GM12878 (cell line): ENCODE measurements around the gene HPSE2. TPM values are rescaled to one million over a fixed set of nuclear protein-coding genes. Genes with fewer than 3 reads are reported as not detected.

Experiments used
- ATAC-seq: fragments of 200-7000 bp; cut with Tn5 transposase; 3 replicates; pipeline ENCODE4 v1.9.1; 2020; ENCODE audit warnings: mild to moderate bottlenecking, moderate library complexity
- BruUV-seq: library from RNA; stranded (reverse); fragments of 400-500 nt; replicated peaks from 2 replicates; lab custom pipeline; 2021; lab: Mats Ljungman, UMichigan
- CTCF ChIA-PET: fragments of 300-600 bp; sonication (Branson Sonifier 250); formaldehyde crosslinking; extraction: SDS; loops from one replicate; lab custom pipeline; 2021; ENCODE audit warnings: inconsistent platforms; lab: Yijun Ruan, JAX
- POLR2A ChIA-PET: fragments of 350-600 bp; formaldehyde crosslinking; extraction: SDS; loops from one replicate; lab custom pipeline; 2021; ENCODE audit warnings: inconsistent platforms; lab: Charles Lee
- RAD21 ChIA-PET: fragments of 300-600 bp; sonication (Branson Sonifier 250); formaldehyde crosslinking; loops from one replicate; lab custom pipeline; 2023; ENCODE audit warnings: antibody characterized with exemption; ENCODE audit not compliant: unreplicated experiment; lab: Charles Lee
- SMC1A ChIA-PET: fragments of 300-600 bp; sonication (Branson Sonifier 250); formaldehyde crosslinking; loops from one replicate; lab custom pipeline; 2023; ENCODE audit not compliant: unreplicated experiment, uncharacterized antibody; lab: Charles Lee
- DNase-seq: peaks from one replicate; pipeline ENCODE4 v3.0.0-alpha.2; 2011; ENCODE audit warnings: low read depth, low spot score
- FAIRE-seq: peaks from 3 replicates; lab custom pipeline; 2011; peaks lifted over from hg19 to GRCh38; lab: Jason Lieb, UNC
- H2AFZ ChIP-seq: 2 replicates; pipeline ENCODE4 v1.6.0; 2011; ENCODE audit warnings: low read depth, low read length, control low read depth; ENCODE audit not compliant: control insufficient read depth
- H3K27ac ChIP-seq: 2 replicates; pipeline ENCODE4 v1.5.1; 2011; ENCODE audit warnings: control low read depth; ENCODE audit not compliant: control insufficient read depth, insufficient read depth
- H3K27me3 ChIP-seq, 2 experiments: replicated peaks in 1 of 2; 2 replicates each; pipeline versions ENCODE4 v1.6.0 to v1.6.1; 2011; ENCODE audit warnings: low read length in 1 of 2; ENCODE audit not compliant: control insufficient read depth in 2 of 2, insufficient read depth in 2 of 2
- H3K36me3 ChIP-seq, 2 experiments: 2 replicates each; pipeline ENCODE4 v1.5.1; 2011; ENCODE audit warnings: low read length in 1 of 2; ENCODE audit not compliant: control insufficient read depth in 2 of 2, insufficient read depth in 2 of 2
- H3K4me1 ChIP-seq: 2 replicates; pipeline ENCODE4 v1.6.1; 2011; ENCODE audit warnings: mild to moderate bottlenecking, low read length, moderate library complexity, mixed read lengths; ENCODE audit not compliant: control insufficient read depth, insufficient read depth
- H3K4me2 ChIP-seq: 2 replicates; pipeline ENCODE4 v1.6.0; 2011; ENCODE audit warnings: control low read depth; ENCODE audit not compliant: control insufficient read depth, insufficient read depth
- H3K4me3 ChIP-seq: fragments of 200-600 bp; sonication (generic); 2 replicates; pipeline ENCODE4 v1.5.1; 2016
- H3K79me2 ChIP-seq: 2 replicates; pipeline ENCODE4 v1.6.0; 2011; ENCODE audit warnings: low read length; ENCODE audit not compliant: control insufficient read depth, insufficient read depth
- H3K9ac ChIP-seq: 2 replicates; pipeline ENCODE4 v1.8.0; 2011; ENCODE audit warnings: low read length, control low read depth, mixed read lengths; ENCODE audit not compliant: control insufficient read depth, insufficient read depth
- H3K9me3 ChIP-seq: replicated peaks from 3 replicates; pipeline ENCODE4 v1.5.1; 2011; ENCODE audit warnings: mild to moderate bottlenecking, low read length; ENCODE audit not compliant: control insufficient read depth, insufficient read depth
- H4K20me1 ChIP-seq: 2 replicates; pipeline ENCODE4 v1.6.0; 2011; ENCODE audit not compliant: control insufficient read depth, insufficient read depth
- CBX3 ChIP-seq: fragments of 200-600 bp; sonication (generic); IDR thresholded peaks from 2 replicates; pipeline ENCODE4 v1.6.1; 2016; ENCODE audit warnings: low read depth, borderline replicate concordance
- WGBS: methylation state at CpG from one replicate; pipeline ENCODE4 v1.1.6; 2016; ENCODE audit warnings: low lambda C conversion rate; ENCODE audit not compliant: insufficient replicate concordance, insufficient coverage; ENCODE audit errors: missing lambda C conversion rate; 5-methylcytosine and 5-hydroxymethylcytosine counted together
- in situ Hi-C: fragments of 300-500 bp; cut with MboI; formaldehyde crosslinking; loops from 9 replicates; pipeline ENCODE4 v1.14.3; 2018; ENCODE audit warnings: mixed read lengths
- intact Hi-C: fragments of 100-400 bp; cut with micrococcal nuclease; formaldehyde crosslinking; loops from one replicate; pipeline ENCODE4 v1.14.2; 2022; ENCODE audit not compliant: unreplicated experiment
- polyA plus RNA-seq, 11 experiments: library from polyadenylated mRNA; depleted of rRNA in 4 of 11; unstranded in 6 of 11; stranded (reverse) in 5 of 11; fragments of >200 nt; fragmentation: Nextera tagmentation in 4 of 11; fragmentation: Illumina TruSeq in 1 of 11; extraction: Ambion mirVana in 4 of 11; extraction: Trizol in 1 of 11; gene quantifications; 1 replicate in 1 of 11; 2 replicates in 10 of 11; pipeline versions ENCODE4 v1.2.1 to v1.2.3, GENCODE V29; 2011 to 2016; ENCODE audit warnings: inconsistent platforms in 2 of 11, missing spikeins in 2 of 11, low read depth in 1 of 11
- total RNA-seq, 4 experiments: library from RNA; depleted of rRNA in 3 of 4; stranded (reverse); fragments of >200 nt in 3 of 4; fragmentation: Illumina TruSeq in 1 of 4; extraction: Trizol in 1 of 4; gene quantifications; 2 replicates each; pipeline versions ENCODE4 v1.2.1 to v1.2.3, GENCODE V29; 2013 to 2021
- TF ChIP-seq, protein P1 (sequence below): fragments of 450-650 bp; IDR thresholded peaks from 2 replicates; pipeline ENCODE4 v1.6.1; 2017; ENCODE audit warnings: mild to moderate bottlenecking, moderate library complexity

The HPSE2 gene
- total and polyA plus RNA-seq, 10 of the 15 experiments (the other 5 are each of a cell fraction or from before 2014, with no cell fraction given) = 0.06 TPM; not detected in 9

DNA sequence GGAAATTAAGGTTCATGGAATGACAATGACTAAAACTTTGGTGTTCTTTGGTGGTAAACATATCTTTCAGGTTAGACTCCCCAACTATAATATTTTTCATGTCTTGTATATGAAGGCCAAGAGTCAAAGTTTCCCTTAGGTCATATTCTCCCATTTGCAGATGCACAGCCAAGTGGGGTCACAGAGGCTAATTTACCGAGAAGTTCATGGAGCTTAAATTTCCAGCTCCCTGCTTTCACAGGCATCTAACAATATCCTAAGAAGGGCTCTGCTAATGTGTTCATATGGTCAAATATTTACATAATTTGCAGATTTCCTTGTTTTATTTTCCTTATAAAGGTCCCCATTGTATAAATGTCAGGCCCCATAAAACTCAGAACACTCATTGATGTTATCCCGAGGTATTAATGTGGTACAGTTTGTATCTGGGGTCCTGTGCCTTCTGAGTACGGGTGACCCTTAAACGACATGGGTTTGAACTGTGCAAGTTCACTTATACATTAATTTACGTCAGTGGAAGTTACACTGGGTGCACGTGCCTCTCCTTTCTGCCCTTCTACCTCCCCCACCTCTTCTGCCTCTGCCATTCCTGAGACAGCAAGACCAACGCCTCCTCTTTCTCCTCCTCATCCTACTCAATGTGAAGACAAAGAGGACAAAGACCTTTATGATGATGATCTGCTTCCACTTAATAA is 603.0 kb downstream of the HPSE2 start:
- no peak overlapping the region for H2AFZ ChIP-seq
- SMC1A ChIA-PET = no interaction called here
- in situ Hi-C loops = no loop called here

More for the DNA sequence above, 603.0 kb downstream of the HPSE2 start:
- Histone ChIP-seq H4K20me1 (no peaks in the 10 kb centered on the region), H3K27ac (no peak overlapping the region), H3K4me2 (no peak overlapping the region), H3K36me3 (no peaks in the 10 kb centered on the region), H3K27me3 (no peaks in the 10 kb centered on the region), H3K9me3 (no peaks in the 10 kb centered on the region; the same call in 2 of the 3 replicates), H3K79me2 (no peaks in the 10 kb centered on the region), H3K4me3 (no peak overlapping the region), H3K4me1 (no peaks in the 10 kb centered on the region), H3K9ac (no peak overlapping the region)
- no peak for FAIRE-seq
- 19% methylated on average over 7 of the region's 7 CpGs for WGBS
- no TSS peak for BruUV-seq
- TF ChIP-seq CBX3 = no peak
- TF ChIP-seq, protein P1, sequence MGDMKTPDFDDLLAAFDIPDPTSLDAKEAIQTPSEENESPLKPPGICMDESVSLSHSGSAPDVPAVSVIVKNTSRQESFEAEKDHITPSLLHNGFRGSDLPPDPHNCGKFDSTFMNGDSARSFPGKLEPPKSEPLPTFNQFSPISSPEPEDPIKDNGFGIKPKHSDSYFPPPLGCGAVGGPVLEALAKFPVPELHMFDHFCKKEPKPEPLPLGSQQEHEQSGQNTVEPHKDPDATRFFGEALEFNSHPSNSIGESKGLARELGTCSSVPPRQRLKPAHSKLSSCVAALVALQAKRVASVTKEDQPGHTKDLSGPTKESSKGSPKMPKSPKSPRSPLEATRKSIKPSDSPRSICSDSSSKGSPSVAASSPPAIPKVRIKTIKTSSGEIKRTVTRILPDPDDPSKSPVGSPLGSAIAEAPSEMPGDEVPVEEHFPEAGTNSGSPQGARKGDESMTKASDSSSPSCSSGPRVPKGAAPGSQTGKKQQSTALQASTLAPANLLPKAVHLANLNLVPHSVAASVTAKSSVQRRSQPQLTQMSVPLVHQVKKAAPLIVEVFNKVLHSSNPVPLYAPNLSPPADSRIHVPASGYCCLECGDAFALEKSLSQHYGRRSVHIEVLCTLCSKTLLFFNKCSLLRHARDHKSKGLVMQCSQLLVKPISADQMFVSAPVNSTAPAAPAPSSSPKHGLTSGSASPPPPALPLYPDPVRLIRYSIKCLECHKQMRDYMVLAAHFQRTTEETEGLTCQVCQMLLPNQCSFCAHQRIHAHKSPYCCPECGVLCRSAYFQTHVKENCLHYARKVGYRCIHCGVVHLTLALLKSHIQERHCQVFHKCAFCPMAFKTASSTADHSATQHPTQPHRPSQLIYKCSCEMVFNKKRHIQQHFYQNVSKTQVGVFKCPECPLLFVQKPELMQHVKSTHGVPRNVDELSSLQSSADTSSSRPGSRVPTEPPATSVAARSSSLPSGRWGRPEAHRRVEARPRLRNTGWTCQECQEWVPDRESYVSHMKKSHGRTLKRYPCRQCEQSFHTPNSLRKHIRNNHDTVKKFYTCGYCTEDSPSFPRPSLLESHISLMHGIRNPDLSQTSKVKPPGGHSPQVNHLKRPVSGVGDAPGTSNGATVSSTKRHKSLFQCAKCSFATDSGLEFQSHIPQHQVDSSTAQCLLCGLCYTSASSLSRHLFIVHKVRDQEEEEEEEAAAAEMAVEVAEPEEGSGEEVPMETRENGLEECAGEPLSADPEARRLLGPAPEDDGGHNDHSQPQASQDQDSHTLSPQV = no peak
- intact Hi-C loops = no loop called here
- ATAC-seq = no peak
- ChIA-PET RAD21 (no interaction called here), CTCF (no interaction called here), POLR2A (no interaction called here)
- DNase-seq = no peak
